ENCODE results near the gene STK16. TPM values are rescaled to one million over a fixed set of nuclear protein-coding genes. Genes with fewer than 3 reads are reported as not detected.

The STK16 gene
- total and polyA plus RNA-seq, 2 of the 13 experiments (the other 11 are each of a cell fraction or from before 2014, with no cell fraction given) = 28.0 to 50.9 TPM

DNA sequence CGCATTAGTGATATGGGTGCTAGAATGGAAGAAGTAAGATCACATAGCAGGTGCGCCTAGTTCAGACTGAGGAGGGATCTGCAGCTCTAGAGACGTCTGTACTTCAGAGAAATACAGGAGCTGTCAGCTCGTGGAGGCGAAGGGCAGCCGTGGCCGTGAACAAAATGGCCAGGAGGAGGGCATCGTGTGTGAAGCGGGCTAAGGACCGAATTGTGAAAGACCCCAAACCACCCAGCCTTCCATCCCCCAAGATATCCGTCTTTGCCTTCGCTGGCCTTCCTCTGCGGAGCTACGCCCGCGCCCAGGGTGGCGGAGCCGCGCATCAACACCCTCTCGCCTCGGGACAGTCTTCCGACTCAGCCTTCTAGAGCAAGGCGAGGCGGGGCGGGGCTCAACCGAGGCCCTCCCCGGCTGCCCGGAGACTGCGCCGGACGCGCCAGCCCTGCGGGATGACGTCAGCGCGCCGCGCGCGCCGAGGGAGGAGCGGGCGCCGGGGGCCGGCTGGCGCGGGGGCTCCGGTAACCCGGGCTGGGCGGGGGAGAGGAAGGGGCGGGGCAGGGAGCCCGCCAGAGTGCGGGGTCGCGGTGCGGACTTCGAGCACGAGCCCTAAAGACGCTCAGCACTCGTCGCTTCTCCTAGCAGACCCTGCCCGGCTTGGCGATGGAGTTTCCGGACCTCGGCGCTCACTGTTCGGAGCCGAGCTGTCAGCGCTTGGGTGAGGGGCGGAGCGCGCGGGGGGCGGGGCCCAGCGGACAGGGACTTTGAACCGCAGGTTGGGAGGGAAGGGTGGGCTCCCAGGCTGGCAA, 38.7 kb upstream of the STK16 start, which contains the start of gene ZFAND2B (continued):
- 0 out of 2 replicates have a peak, but pooled peaks have one; percentile 72 for TF ChIP-seq ZNF317 (CRISPR knock-in tag; IDR thresholded peaks at IDR 0.05)
- TF ChIP-seq ZNF547 (CRISPR knock-in tag; IDR thresholded peaks at IDR 0.05) = peak; percentile 95
- TF ChIP-seq ZNF678 (CRISPR knock-in tag; IDR thresholded peaks at IDR 0.05) = 0 out of 2 replicates have a peak, but pooled peaks have one; percentile 36
- TF ChIP-seq, protein P1, sequence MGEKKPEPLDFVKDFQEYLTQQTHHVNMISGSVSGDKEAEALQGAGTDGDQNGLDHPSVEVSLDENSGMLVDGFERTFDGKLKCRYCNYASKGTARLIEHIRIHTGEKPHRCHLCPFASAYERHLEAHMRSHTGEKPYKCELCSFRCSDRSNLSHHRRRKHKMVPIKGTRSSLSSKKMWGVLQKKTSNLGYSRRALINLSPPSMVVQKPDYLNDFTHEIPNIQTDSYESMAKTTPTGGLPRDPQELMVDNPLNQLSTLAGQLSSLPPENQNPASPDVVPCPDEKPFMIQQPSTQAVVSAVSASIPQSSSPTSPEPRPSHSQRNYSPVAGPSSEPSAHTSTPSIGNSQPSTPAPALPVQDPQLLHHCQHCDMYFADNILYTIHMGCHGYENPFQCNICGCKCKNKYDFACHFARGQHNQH (CRISPR knock-in tag; IDR thresholded peaks at IDR 0.05) = peak; percentile 83; the same call in 1 of the 2 replicates
- TF ChIP-seq CEBPG (CRISPR knock-in tag; IDR thresholded peaks at IDR 0.05) = no peak; the same call in 1 of the 2 replicates
- peak; percentile 96 for TF ChIP-seq AKAP8 (CRISPR knock-in tag; IDR thresholded peaks at IDR 0.05)
- TF ChIP-seq, protein P2, sequence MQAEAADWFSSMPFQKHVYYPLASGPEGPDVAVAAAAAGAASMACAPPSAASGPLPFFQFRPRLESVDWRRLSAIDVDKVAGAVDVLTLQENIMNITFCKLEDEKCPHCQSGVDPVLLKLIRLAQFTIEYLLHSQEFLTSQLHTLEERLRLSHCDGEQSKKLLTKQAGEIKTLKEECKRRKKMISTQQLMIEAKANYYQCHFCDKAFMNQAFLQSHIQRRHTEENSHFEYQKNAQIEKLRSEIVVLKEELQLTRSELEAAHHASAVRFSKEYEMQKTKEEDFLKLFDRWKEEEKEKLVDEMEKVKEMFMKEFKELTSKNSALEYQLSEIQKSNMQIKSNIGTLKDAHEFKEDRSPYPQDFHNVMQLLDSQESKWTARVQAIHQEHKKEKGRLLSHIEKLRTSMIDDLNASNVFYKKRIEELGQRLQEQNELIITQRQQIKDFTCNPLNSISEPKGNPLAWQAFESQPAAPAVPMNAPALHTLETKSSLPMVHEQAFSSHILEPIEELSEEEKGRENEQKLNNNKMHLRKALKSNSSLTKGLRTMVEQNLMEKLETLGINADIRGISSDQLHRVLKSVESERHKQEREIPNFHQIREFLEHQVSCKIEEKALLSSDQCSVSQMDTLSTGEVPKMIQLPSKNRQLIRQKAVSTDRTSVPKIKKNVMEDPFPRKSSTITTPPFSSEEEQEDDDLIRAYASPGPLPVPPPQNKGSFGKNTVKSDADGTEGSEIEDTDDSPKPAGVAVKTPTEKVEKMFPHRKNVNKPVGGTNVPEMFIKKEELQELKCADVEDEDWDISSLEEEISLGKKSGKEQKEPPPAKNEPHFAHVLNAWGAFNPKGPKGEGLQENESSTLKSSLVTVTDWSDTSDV (CRISPR knock-in tag; IDR thresholded peaks at IDR 0.05) = no peak
- TF ChIP-seq, protein P3, sequence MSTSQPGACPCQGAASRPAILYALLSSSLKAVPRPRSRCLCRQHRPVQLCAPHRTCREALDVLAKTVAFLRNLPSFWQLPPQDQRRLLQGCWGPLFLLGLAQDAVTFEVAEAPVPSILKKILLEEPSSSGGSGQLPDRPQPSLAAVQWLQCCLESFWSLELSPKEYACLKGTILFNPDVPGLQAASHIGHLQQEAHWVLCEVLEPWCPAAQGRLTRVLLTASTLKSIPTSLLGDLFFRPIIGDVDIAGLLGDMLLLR (CRISPR knock-in tag; IDR thresholded peaks at IDR 0.05) = no peak
- TF ChIP-seq MED1 (CRISPR knock-in tag; IDR thresholded peaks at IDR 0.05) = peak; percentile 75; the same call in 1 of the 2 replicates
- no peak for TF ChIP-seq ZNF550 (CRISPR knock-in tag; IDR thresholded peaks at IDR 0.05; ENCODE audit: borderline replicate concordance)
- TF ChIP-seq, protein P4, sequence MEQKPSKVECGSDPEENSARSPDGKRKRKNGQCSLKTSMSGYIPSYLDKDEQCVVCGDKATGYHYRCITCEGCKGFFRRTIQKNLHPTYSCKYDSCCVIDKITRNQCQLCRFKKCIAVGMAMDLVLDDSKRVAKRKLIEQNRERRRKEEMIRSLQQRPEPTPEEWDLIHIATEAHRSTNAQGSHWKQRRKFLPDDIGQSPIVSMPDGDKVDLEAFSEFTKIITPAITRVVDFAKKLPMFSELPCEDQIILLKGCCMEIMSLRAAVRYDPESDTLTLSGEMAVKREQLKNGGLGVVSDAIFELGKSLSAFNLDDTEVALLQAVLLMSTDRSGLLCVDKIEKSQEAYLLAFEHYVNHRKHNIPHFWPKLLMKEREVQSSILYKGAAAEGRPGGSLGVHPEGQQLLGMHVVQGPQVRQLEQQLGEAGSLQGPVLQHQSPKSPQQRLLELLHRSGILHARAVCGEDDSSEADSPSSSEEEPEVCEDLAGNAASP (CRISPR knock-in tag; IDR thresholded peaks at IDR 0.05; ENCODE audit: borderline replicate concordance) = 0 out of 2 replicates have a peak, but pooled peaks have one; percentile 9
- TF ChIP-seq HNF4A (CRISPR knock-in tag; IDR thresholded peaks at IDR 0.05) = peak; percentile 84
- no peak for TF ChIP-seq ZNF337 (CRISPR knock-in tag; IDR thresholded peaks at IDR 0.05; ENCODE audit: borderline replicate concordance, low read depth)
- TF ChIP-seq, protein P5, sequence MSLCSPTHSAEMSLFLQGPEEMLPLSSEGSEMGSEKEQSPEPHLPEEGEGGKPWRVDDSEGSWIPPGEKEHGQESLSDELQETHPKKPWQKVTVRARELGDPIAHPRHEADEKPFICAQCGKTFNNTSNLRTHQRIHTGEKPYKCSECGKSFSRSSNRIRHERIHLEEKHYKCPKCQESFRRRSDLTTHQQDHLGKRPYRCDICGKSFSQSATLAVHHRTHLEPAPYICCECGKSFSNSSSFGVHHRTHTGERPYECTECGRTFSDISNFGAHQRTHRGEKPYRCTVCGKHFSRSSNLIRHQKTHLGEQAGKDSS (CRISPR knock-in tag; IDR thresholded peaks at IDR 0.05; ENCODE audit: borderline replicate concordance, low read depth) = no peak; the same call in 1 of the 2 replicates
- TF ChIP-seq, protein P6, sequence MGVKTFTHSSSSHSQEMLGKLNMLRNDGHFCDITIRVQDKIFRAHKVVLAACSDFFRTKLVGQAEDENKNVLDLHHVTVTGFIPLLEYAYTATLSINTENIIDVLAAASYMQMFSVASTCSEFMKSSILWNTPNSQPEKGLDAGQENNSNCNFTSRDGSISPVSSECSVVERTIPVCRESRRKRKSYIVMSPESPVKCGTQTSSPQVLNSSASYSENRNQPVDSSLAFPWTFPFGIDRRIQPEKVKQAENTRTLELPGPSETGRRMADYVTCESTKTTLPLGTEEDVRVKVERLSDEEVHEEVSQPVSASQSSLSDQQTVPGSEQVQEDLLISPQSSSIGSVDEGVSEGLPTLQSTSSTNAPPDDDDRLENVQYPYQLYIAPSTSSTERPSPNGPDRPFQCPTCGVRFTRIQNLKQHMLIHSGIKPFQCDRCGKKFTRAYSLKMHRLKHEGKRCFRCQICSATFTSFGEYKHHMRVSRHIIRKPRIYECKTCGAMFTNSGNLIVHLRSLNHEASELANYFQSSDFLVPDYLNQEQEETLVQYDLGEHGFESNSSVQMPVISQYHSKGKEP (CRISPR knock-in tag; IDR thresholded peaks at IDR 0.05) = no peak
- TF ChIP-seq, protein P7, sequence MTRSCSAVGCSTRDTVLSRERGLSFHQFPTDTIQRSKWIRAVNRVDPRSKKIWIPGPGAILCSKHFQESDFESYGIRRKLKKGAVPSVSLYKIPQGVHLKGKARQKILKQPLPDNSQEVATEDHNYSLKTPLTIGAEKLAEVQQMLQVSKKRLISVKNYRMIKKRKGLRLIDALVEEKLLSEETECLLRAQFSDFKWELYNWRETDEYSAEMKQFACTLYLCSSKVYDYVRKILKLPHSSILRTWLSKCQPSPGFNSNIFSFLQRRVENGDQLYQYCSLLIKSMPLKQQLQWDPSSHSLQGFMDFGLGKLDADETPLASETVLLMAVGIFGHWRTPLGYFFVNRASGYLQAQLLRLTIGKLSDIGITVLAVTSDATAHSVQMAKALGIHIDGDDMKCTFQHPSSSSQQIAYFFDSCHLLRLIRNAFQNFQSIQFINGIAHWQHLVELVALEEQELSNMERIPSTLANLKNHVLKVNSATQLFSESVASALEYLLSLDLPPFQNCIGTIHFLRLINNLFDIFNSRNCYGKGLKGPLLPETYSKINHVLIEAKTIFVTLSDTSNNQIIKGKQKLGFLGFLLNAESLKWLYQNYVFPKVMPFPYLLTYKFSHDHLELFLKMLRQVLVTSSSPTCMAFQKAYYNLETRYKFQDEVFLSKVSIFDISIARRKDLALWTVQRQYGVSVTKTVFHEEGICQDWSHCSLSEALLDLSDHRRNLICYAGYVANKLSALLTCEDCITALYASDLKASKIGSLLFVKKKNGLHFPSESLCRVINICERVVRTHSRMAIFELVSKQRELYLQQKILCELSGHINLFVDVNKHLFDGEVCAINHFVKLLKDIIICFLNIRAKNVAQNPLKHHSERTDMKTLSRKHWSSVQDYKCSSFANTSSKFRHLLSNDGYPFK (CRISPR knock-in tag; IDR thresholded peaks at IDR 0.05; ENCODE audit: borderline replicate concordance) = peak; percentile 44; the same call in 1 of the 2 replicates
